Endodermal cell (in vitro differentiated cells): ENCODE measurements around the gene TRRAP. TPM values are rescaled to one million over a fixed set of nuclear protein-coding genes. Genes with fewer than 3 reads are reported as not detected.

Experiments
- DNase-seq: peaks from one replicate; pipeline ENCODE4 v3.0.0-alpha.2; 2017
- H3K27ac ChIP-seq: 2 replicates; pipeline ENCODE4 v1.5.1; 2013; ENCODE audit warnings: mild to moderate bottlenecking, low read depth, low read length, moderate library complexity
- H3K27me3 ChIP-seq: 2 replicates; pipeline ENCODE4 v1.6.1; 2013; ENCODE audit warnings: mild to moderate bottlenecking, low read length, moderate library complexity; ENCODE audit not compliant: insufficient read depth, control insufficient read depth, poor library complexity, severe bottlenecking
- H3K36me3 ChIP-seq: 2 replicates; pipeline ENCODE4 v1.7.0; 2013; ENCODE audit warnings: mild to moderate bottlenecking, low read length, moderate library complexity; ENCODE audit not compliant: control insufficient read depth, insufficient read depth
- H3K4me1 ChIP-seq: one replicate; pipeline ENCODE4 v1.7.0; 2013; ENCODE audit warnings: low read length; ENCODE audit not compliant: control insufficient read depth, insufficient read depth
- H3K4me3 ChIP-seq: 2 replicates; pipeline ENCODE4 v1.5.1; 2013; ENCODE audit warnings: mild to moderate bottlenecking, low read length, moderate library complexity
- H3K9ac ChIP-seq: 2 replicates; pipeline ENCODE4 v1.6.1; 2013; ENCODE audit warnings: mild to moderate bottlenecking, low read length, moderate library complexity; ENCODE audit not compliant: poor library complexity, severe bottlenecking; ENCODE audit errors: extremely low read depth
- H3K9me3 ChIP-seq: 2 replicates; pipeline ENCODE4 v1.6.1; 2013; ENCODE audit warnings: mild to moderate bottlenecking, low read length, moderate library complexity; ENCODE audit not compliant: control insufficient read depth
- H3K27ac Mint-ChIP-seq: 2 replicates; pipeline ENCODE4 v1.8.0; 2020; ENCODE audit warnings: mixed read lengths
- H3K27me3 Mint-ChIP-seq: 2 replicates; pipeline ENCODE4 v1.8.0; 2021; ENCODE audit warnings: mild to moderate bottlenecking, mixed read lengths; ENCODE audit not compliant: insufficient read depth
- H3K36me3 Mint-ChIP-seq: 2 replicates; pipeline ENCODE4 v1.8.0; 2020; ENCODE audit warnings: low read depth, mixed read lengths
- H3K4me1 Mint-ChIP-seq: 2 replicates; pipeline ENCODE4 v1.8.0; 2020; ENCODE audit warnings: mixed read lengths
- H3K4me3 Mint-ChIP-seq: 2 replicates; pipeline ENCODE4 v1.8.0; 2020; ENCODE audit warnings: mild to moderate bottlenecking, moderate library complexity, mixed read lengths
- H3K9me3 Mint-ChIP-seq: 2 replicates; pipeline ENCODE4 v1.8.0; 2020; ENCODE audit warnings: mild to moderate bottlenecking, mixed read lengths
- CTCF ChIP-seq: fragments of 200-600 bp; sonication (generic); conservative IDR thresholded peaks from 2 replicates; pipeline ENCODE4 v1.5.0; 2021; ENCODE audit warnings: antibody characterized with exemption, mild to moderate bottlenecking
- WGBS, 2 experiments: methylation state at CpG; one replicate each; pipeline versions ENCODE4 v1.1.5 to v1.1.7; 2013; ENCODE audit warnings: missing lambda C conversion rate in 2 of 2, mixed read lengths in 1 of 2; ENCODE audit not compliant: insufficient coverage in 1 of 2, insufficient read length in 1 of 2; 5-methylcytosine and 5-hydroxymethylcytosine counted together
- total RNA-seq, 2 donors: library from RNA; stranded (reverse); fragmentation: NEBNext Ultra II Directional in 1 of 2; extraction: Animal tissue kit (Norgen Biotek cat#: 25700) in 1 of 2; gene quantifications; 2 replicates in 1 of 2; 3 replicates in 1 of 2; pipeline ENCODE4 v1.2.1, GENCODE V29; 2021

The TRRAP gene
- total RNA-seq, 2 donors from 2014 or later = 64.3 to 68.8 TPM

GRCh38 chr7:98969386-98969785 lies 91.1 kb downstream of the TRRAP start:
- no peaks in the 10 kb centered on the region for H3K4me1 Mint-ChIP-seq
- DNase-seq = no peak
- no peaks in the 10 kb centered on the region for H3K27me3 Mint-ChIP-seq
- Histone ChIP-seq H3K36me3 (peaks cover 92% of the 10 kb centered on the region), H3K9me3 (no peaks in the 10 kb centered on the region), H3K4me1 (no peaks in the 10 kb centered on the region), H3K27me3 (no peaks in the 10 kb centered on the region), H3K9ac (no peak overlapping the region), H3K27ac (no peak overlapping the region), H3K4me3 (no peak overlapping the region)
- WGBS, 2 experiments = 98 to 100% methylated on average over 2 to 11 of the region's 11 CpGs
- H3K9me3 Mint-ChIP-seq = no peaks in the 10 kb centered on the region
- no peak for TF ChIP-seq CTCF
- peak overlapping the region; percentile 78 for H3K27ac Mint-ChIP-seq
- peaks cover 85% of the 10 kb centered on the region for H3K36me3 Mint-ChIP-seq
- H3K4me3 Mint-ChIP-seq = no peak overlapping the region

GRCh38 chr7:98970016-98970615 lies 91.8 kb downstream of the TRRAP start:
- no peaks in the 10 kb centered on the region for H3K27me3 Mint-ChIP-seq
- Histone ChIP-seq H3K27ac (no peak overlapping the region), H3K9me3 (no peaks in the 10 kb centered on the region), H3K27me3 (no peaks in the 10 kb centered on the region), H3K4me1 (no peaks in the 10 kb centered on the region), H3K36me3 (peaks cover 92% of the 10 kb centered on the region), H3K9ac (no peak overlapping the region), H3K4me3 (no peak overlapping the region)
- no peaks in the 10 kb centered on the region for H3K4me1 Mint-ChIP-seq
- peaks cover 86% of the 10 kb centered on the region for H3K36me3 Mint-ChIP-seq
- TF ChIP-seq CTCF = no peak
- H3K27ac Mint-ChIP-seq = no peak overlapping the region
- WGBS, 2 experiments = 93 to 98% methylated on average over 23 to 24 of the region's 24 CpGs
- no peak overlapping the region for H3K4me3 Mint-ChIP-seq
- no peaks in the 10 kb centered on the region for H3K9me3 Mint-ChIP-seq
- no peak for DNase-seq

- Mint-ChIP-seq H3K27me3 (no peaks in the 10 kb centered on the region), H3K4me3 (no peak overlapping the region), H3K36me3 (peaks cover 87% of the 10 kb centered on the region), H3K9me3 (no peaks in the 10 kb centered on the region), H3K27ac (no peak overlapping the region), H3K4me1 (no peaks in the 10 kb centered on the region)
- TF ChIP-seq CTCF = no peak
- Histone ChIP-seq H3K9ac (no peak overlapping the region), H3K27me3 (no peaks in the 10 kb centered on the region), H3K9me3 (no peaks in the 10 kb centered on the region), H3K36me3 (peaks cover 92% of the 10 kb centered on the region), H3K4me1 (no peaks in the 10 kb centered on the region), H3K4me3 (no peak overlapping the region), H3K27ac (no peak overlapping the region)
- 94 to 95% methylated on average over 8 to 12 of the region's 12 CpGs for WGBS, 2 experiments
- no peak for DNase-seq
Observed at GRCh38 chr7:98970805-98971204, 92.5 kb downstream of the TRRAP start.
